ENCODE measurements around the gene CA11.

DNA sequence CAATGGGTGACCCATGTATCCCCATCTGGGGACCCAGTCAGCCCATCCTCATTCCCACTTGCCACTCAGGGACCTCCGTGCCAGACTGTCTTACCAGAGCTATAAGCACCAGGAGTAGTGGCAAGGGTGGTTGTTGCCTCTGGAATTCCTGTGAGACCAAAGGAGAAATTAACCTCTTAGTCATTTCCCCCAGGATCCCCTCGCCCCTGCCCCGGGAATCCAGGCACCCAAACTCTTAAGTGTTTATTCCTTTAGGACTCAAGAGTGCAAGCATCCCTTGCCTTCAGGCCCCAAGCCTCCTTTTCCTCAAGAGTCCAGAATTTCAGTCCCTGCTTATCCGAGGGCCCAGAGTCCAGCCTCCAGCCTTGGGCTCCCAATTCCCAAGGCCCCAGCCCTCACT, 17.7 kb upstream of the CA11 start:
- TF ChIP-seq CTCF (IDR thresholded peaks at IDR 0.05; ENCODE audit: low read length) (no peak), EZH2 (optimal IDR thresholded peaks at IDR 0.05; ENCODE audit: low read depth, low read length) (no peak), EZH2phosphoT487 (IDR thresholded peaks at IDR 0.05; ENCODE audit: low read length) (no peak)
